ENCODE measurements around the gene MPP2. TPM values are rescaled to one million over a fixed set of nuclear protein-coding genes. Genes with fewer than 3 reads are reported as not detected.

MPP2 gene
- total and polyA plus RNA-seq, 9 of the 15 experiments (the other 6 are each of a cell fraction or from before 2014, with no cell fraction given) = 0.04 to 1.0 (median 0.24) TPM

DNA sequence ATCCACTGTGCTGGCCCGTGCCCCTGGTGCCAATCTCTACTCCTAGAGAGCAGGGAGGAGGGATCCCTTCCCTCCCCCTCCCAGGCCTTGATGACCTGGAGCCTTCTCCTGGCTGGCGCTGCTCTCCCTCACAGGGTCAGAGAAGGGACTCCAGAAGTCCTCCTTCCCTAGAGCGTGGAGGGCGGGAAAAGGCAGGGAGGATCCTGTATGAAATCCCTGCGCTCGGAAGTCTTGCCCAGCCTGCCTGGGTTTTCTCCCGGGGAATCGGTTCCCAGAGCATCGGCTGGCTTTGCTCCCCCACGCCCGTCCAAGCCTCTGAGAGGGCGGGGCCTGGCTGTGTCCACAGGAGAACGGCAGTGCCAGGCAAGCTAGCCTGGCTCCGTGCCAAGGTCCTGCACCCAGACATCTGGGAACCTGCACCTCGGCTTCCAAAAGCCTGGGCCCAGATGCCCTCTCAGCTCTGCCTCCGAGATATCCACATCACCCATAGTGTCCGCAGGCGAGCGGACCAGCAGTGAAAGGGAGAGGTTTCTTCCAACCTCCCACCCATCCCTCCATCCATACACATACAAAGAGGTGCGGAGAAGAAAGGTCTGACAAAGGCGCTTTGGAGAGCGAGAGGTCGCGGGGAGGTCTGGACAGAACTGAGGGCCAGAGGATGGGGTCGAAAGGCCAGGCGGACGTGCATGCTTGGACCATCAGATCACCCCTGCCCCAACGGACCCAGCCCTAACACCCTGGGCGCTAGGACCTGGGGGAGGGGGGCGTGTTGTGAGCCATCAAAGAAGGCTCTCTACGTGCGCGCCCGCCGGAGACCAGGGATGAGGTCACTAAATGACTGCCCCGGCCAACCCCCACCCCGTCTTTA lies 1.1 kb downstream of the MPP2 start (continued):
- TF ChIP-seq NR2F6 (CRISPR knock-in tag; IDR thresholded peaks at IDR 0.05) = no peak
- TF ChIP-seq TRIM24 (IDR thresholded peaks at IDR 0.05) = no peak
- TF ChIP-seq SNIP1 (IDR thresholded peaks at IDR 0.05; ENCODE audit: low read depth) = 0 out of 2 replicates have a peak, but pooled peaks have one; percentile 58
- TF ChIP-seq ESRRB (CRISPR knock-in tag; IDR thresholded peaks at IDR 0.05; ENCODE audit: borderline replicate concordance) = no peak

DNA sequence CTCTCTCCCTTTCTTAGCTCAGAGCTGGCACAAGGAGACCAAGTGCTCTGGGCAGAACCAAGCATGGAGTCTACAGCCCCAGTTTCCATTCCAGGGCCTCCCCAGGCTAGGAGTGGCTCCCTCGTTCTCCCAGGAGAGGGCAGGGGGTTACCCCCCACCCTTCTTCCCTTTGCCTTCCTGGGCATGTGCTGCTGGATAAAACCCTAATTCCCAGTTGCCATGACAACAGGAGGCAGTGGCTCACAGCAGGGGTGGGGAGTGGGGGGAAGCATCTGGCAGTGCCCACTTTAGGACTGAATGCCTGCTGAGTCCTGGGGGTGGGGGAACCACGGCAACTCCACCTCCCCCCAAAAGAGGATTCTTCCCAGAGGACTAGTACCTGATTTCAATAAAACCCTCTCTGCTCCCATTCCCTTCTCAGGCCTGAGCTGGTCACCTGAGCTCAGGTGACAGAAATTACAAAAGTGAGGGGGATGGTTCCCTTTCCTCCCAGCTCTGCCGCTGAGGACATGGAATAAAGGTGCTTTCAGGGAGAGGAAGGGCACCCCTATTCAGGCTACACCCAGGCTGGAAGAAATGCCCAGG lies 1.8 kb downstream of the MPP2 start:
- Histone ChIP-seq H3K79me2 (ENCODE audit: control insufficient read depth, insufficient read depth, low read length) (no peaks in the 10 kb centered on the region), H2AFZ (ENCODE audit: low read depth, low read length) (no peak overlapping the region), H3K4me3 (no peak overlapping the region), H3K27me3 (ENCODE audit: control insufficient read depth in 2 of 2, insufficient read depth in 2 of 2, low read length in 2 of 2) (peaks cover 27 to 49% of the 10 kb centered on the region in 2 experiments), H3K9me1 (ENCODE audit: control insufficient read depth, insufficient read depth, low read length) (peaks cover 4% of the 10 kb centered on the region), H3K36me3 (ENCODE audit: control insufficient read depth, insufficient read depth, low read length) (no peaks in the 10 kb centered on the region), H3K4me2 (ENCODE audit: insufficient read depth, low read length) (no peak overlapping the region), H3K9ac (ENCODE audit: insufficient read depth in 1 of 2, low read depth in 2 of 2, low read length in 2 of 2) (no peak overlapping the region), H3K27ac (ENCODE audit: extremely low read depth, low read depth, low read length) (no peak overlapping the region), H4K20me1 (replicated peaks; ENCODE audit: control insufficient read depth, insufficient read depth, low read length) (peaks cover 9% of the 10 kb centered on the region; the same call in 1 of the 2 replicates), H3K4me1 (replicated peaks in 1 of 2; ENCODE audit: control insufficient read depth in 2 of 2, insufficient read depth in 2 of 2, low read length in 2 of 2) (peaks cover 4 to 29% of the 10 kb centered on the region in 2 experiments; a peak in 4 of 5 replicates), H3K9me3 (replicated peaks; ENCODE audit: control insufficient read depth, insufficient read depth, low read depth, low read length) (no peaks in the 10 kb centered on the region)
- BruUV-seq (replicated peaks) = no TSS peak
- DNase-seq (ENCODE audit: extremely low read depth in 1 of 4, low spot score in 3 of 4) (no peak), FAIRE-seq (no peak), ATAC-seq (no peak)
- TF ChIP-seq, protein P1, sequence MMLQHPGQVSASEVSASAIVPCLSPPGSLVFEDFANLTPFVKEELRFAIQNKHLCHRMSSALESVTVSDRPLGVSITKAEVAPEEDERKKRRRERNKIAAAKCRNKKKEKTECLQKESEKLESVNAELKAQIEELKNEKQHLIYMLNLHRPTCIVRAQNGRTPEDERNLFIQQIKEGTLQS (IDR thresholded peaks at IDR 0.05) = no peak
- TF ChIP-seq, protein P1 (CRISPR knock-in tag; conservative IDR thresholded peaks at IDR 0.05) = no peak
- TF ChIP-seq RFX1 (IDR thresholded peaks at IDR 0.05) = peak; percentile 76
- in situ Hi-C loops (cut with MboI) = no loop called here
- POLR2A ChIA-PET = no interaction called here
- CTCF ChIA-PET (ENCODE audit: low intra/inter-chr PET ratio) = interaction anchor here (0.7 kb wide), 1 partner anchor 237 kb away, joined by 4 read pairs; no protein-coding TSS in a partner anchor
- intact Hi-C loops (cut with micrococcal nuclease) = no loop called here
- whole genome bisulfite sequencing (ENCODE audit: insufficient coverage, low coverage, missing lambda C conversion rate) = 0% methylated on average over 3 of the region's 3 CpGs

Data from K562 (cell line).